Thyroid gland (tissue), 4 donors: ENCODE measurements around the gene SMS.

Source experiments
- CTCF ChIP-seq, 6 experiments: fragments of 200-600 bp in 3 of 6; fragments of 450-650 bp in 3 of 6; sonication (generic) in 3 of 6; IDR thresholded peaks; one replicate each; pipeline ENCODE4 v1.5.1; 2016 to 2019; ENCODE audit warnings: antibody characterized with exemption in 6 of 6, mild to moderate bottlenecking in 2 of 6, inconsistent platforms in 1 of 6, moderate library complexity in 1 of 6
- POLR2A ChIP-seq, 2 donors: fragments of 450-650 bp; IDR thresholded peaks; one replicate each; pipeline ENCODE4 v1.6.1; 2017; ENCODE audit warnings: antibody characterized with exemption in 2 of 2, mild to moderate bottlenecking in 2 of 2, moderate library complexity in 1 of 2

- TF ChIP-seq POLR2A (IDR thresholded peaks at IDR 0.05) (no peak), CTCF (IDR thresholded peaks at IDR 0.05) (no peak)
These were observed 72.4 kb downstream of the SMS start for GRCh38 chrX:22012931-22013330.
